Measurements from ENCODE around the gene HSPB6.

Gene HSPB6

GRCh38 chr19:35713904-35714495 lies 42.8 kb downstream of the HSPB6 start:
- DNase-seq, result no peak

GRCh38 chr19:35713506-35713850 lies 43.4 kb downstream of the HSPB6 start:
- no peak for DNase-seq

GRCh38 chr19:35712567-35713505 lies 44.0 kb downstream of the HSPB6 start:
- no peak for DNase-seq

DNA sequence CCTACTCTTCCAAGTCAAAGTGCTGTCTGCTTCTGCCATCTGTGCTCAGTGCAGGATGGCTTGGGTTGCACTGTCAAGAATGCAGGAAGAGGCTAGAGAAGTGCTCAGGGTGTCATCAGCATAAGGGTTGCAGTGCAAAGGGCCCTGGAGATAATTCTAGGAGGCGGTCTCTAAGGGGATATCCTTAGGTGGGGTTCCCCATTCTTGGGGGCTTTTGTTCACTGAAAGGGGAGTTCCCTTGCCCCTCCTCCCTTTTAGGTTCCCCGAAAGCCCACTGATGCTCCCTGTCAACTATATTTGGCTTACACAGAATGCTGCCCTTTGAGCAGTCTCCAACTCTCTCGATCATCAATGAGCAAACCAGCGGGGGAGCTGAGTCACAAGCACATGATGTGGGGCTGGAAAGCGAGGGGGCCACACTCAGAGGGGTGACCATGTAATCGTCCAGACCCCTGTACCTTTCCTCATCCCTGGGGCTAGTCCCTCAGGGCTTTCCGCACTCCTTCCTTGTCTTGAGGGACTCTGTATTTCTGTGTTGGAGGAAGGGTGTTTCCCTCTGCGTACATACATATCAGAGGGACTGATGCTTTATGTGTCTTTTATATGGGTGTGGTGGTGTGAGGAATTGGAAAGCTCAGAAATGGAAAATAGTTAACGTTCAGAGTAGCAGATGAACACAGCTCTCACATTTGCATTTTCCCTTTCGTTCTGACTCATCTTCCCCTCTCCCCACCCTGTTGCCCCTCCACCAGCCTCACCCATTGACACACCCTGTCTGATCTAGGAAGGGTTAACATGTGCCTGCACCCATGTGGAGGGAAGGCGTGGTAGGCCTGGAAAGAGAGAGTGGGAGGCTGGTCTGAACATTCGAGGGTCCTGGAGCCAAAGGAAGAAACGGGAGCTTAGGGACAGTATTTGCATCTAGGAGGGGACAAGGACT lies 45.8 kb downstream of the HSPB6 start:
- DNase-seq, result no peak

DNA sequence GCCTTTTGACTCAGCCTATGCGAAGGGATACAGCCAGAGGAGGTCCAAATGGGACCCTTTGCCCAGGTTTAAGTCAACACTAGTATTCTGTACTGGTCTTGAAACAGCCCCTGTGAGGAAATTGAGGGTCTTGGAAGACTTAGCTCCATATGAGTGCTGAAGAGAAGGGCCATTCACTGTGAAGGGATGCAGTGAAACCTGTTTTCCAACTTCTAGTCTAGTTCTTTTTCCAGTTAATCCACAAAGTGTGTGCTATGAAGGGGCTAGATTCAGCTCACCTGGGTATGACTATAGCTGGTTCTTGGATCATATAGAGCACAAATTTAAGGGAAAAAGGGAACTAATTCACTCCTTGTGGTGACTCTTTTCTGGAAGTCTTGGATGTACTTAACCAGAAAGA lies 48.4 kb downstream of the HSPB6 start:
- DNase-seq, result no peak

All from activated effector memory CD4-positive, alpha-beta T cell treated with Interleukin-2 at 50 U/mL for 16 hours (primary cell).